OCI-LY7 (cell line): ENCODE results near the gene FLAD1.

Source experiments
- CTCF ChIP-seq: fragments of 200-600 bp; sonication (generic); conservative IDR thresholded peaks from 2 replicates; pipeline ENCODE4 v1.5.1; 2014; ENCODE audit warnings: mild to moderate bottlenecking, antibody characterized with exemption, low read length, moderate library complexity, mixed read lengths
- EZH2phosphoT487 ChIP-seq: fragments of 200-600 bp; sonication (generic); IDR thresholded peaks from 2 replicates; pipeline ENCODE4 v1.6.1; 2018; ENCODE audit warnings: low read depth, borderline replicate concordance, mild to moderate bottlenecking, mixed run types, antibody characterized with exemption, low read length, moderate library complexity, mixed read lengths

- TF ChIP-seq CTCF (peak; percentile 37; the same call in 1 of the 2 replicates), EZH2phosphoT487 (no peak)
These were observed 9.6 kb upstream of the FLAD1 start for GRCh38 chr1:154973344-154974101.
